Naive thymus-derived CD8-positive, alpha-beta T cell (primary cell): ENCODE results near the gene KIAA0586. TPM values are rescaled to one million over a fixed set of nuclear protein-coding genes. Genes with fewer than 3 reads are reported as not detected.

Source experiments
- ATAC-seq, 2 donors: fragments of 150-1000 bp; cut with Tn5 transposase in 1 of 2; sonication (Bioruptor Pico), chemical (Tn5 transposase) in 1 of 2; 1 replicate in 1 of 2; 2 replicates in 1 of 2; pipeline ENCODE4 v1.10.0; 2021; ENCODE audit warnings: mild to moderate bottlenecking in 2 of 2, moderate library complexity in 2 of 2
- POLR2A ChIA-PET: fragments of 350-600 bp; sonication (Branson Sonifier 250); formaldehyde crosslinking; loops from one replicate; lab custom pipeline; 2021; ENCODE audit warnings: antibody characterized with exemption; lab: Charles Lee
- DNase-seq, 10 donors: peaks; one replicate each; pipeline versions ENCODE4 v3.0.0 to v3.0.0-alpha.2; 2020 to 2022
- H3K27ac Mint-ChIP-seq, 10 donors: one replicate each; pipeline ENCODE4 v1.8.0; 2020 to 2022; ENCODE audit warnings: mild to moderate bottlenecking in 10 of 10, mixed read lengths in 10 of 10, moderate library complexity in 4 of 10, inconsistent platforms in 1 of 10
- H3K27me3 Mint-ChIP-seq, 5 donors: one replicate each; pipeline ENCODE4 v1.8.0; 2021 to 2022; ENCODE audit warnings: mixed read lengths in 5 of 5
- H3K36me3 Mint-ChIP-seq, 3 donors: one replicate each; pipeline ENCODE4 v1.8.0; 2020 to 2022; ENCODE audit warnings: mixed read lengths in 3 of 3, mild to moderate bottlenecking in 2 of 3, inconsistent platforms in 1 of 3
- H3K4me1 Mint-ChIP-seq, 4 donors: one replicate each; pipeline ENCODE4 v1.8.0; 2021 to 2022; ENCODE audit warnings: mixed read lengths in 4 of 4
- H3K4me3 Mint-ChIP-seq, 10 donors: one replicate each; pipeline ENCODE4 v1.8.0; 2020 to 2022; ENCODE audit warnings: mild to moderate bottlenecking in 10 of 10, mixed read lengths in 10 of 10, moderate library complexity in 6 of 10, inconsistent platforms in 1 of 10
- H3K9me3 Mint-ChIP-seq, 9 donors: one replicate each; pipeline ENCODE4 v1.8.0; 2020 to 2022; ENCODE audit warnings: mixed read lengths in 9 of 9, mild to moderate bottlenecking in 3 of 9, inconsistent platforms in 1 of 9, moderate library complexity in 1 of 9
- polyA plus RNA-seq, 3 donors: library from polyadenylated mRNA; unstranded; fragments of 300-500 nt; fragmentation: Illumina TruSeq; gene quantifications; one replicate each; pipeline ENCODE4 v1.2.3, GENCODE V29; 2021
- total RNA-seq, 8 experiments: library from RNA in 2 of 8; stranded (reverse) in 2 of 8; gene quantifications; one replicate each; pipeline ENCODE4 v1.2.3 and lab custom pipeline; 2021 to 2026

KIAA0586 gene
- total and polyA plus RNA-seq, 5 experiments from 2014 or later: 19.1 to 45.4 (median 30.5) TPM

GRCh38 chr14:58557242-58557641, 129.7 kb downstream of the KIAA0586 start:
- POLR2A ChIA-PET: no interaction called here
- no peaks in the 10 kb centered on the region for H3K9me3 Mint-ChIP-seq

GRCh38 chr14:58560208-58560607, 132.7 kb downstream of the KIAA0586 start:
- Mint-ChIP-seq H3K27ac (no peak overlapping the region), H3K27me3 (no peaks in the 10 kb centered on the region), H3K9me3 (no peaks in the 10 kb centered on the region), H3K4me3 (no peak overlapping the region), H3K36me3 (peaks cover 0 to 23% (median 0%) of the 10 kb centered on the region in 3 donors), H3K4me1 (peaks cover 0 to 2% (median 0%) of the 10 kb centered on the region in 4 donors)
- DNase-seq (no peak), ATAC-seq (no peak)
- POLR2A ChIA-PET: interaction anchor here (0.6 kb wide), 1 partner anchor 81 kb away, joined by 3 read pairs; no protein-coding TSS in a partner anchor

More at GRCh38 chr14:58557242-58557641, 129.7 kb downstream of the KIAA0586 start:
- ATAC-seq (no peak), DNase-seq (no peak)
- Mint-ChIP-seq H3K4me1 (no peaks in the 10 kb centered on the region), H3K4me3 (no peak overlapping the region), H3K36me3 (peaks cover 0 to 9% (median 0%) of the 10 kb centered on the region in 3 donors), H3K27me3 (no peaks in the 10 kb centered on the region), H3K27ac (no peak overlapping the region)

DNA sequence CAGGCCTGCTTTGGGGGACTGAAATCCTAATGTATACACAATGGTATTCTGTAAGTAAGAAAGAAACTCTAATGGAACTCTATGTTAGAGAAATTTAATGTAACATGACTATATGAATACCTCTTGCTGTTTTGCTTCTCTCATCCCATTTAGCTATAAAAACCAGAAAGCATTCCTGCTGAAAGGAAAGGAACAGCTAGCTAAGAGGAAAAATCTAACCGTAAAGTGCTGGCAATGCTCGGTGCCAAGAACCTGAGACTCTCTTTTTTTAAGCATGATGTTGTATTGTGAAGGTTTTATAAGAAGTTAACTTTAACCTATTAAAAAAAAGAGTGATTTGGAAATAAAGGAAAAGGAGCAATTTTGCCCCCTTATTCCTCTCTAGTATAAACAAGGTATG, 134.6 kb downstream of the KIAA0586 start:
- ATAC-seq (no peak), DNase-seq (no peak)
- Mint-ChIP-seq H3K9me3 (no peaks in the 10 kb centered on the region), H3K4me1 (peaks cover 0 to 2% (median 0%) of the 10 kb centered on the region in 4 donors), H3K27me3 (no peaks in the 10 kb centered on the region), H3K27ac (no peak overlapping the region), H3K36me3 (peaks cover 0 to 23% (median 0%) of the 10 kb centered on the region in 3 donors), H3K4me3 (no peak overlapping the region)
- POLR2A ChIA-PET: no interaction called here

- DNase-seq: no peak
- POLR2A ChIA-PET: no interaction called here
- H3K4me3 Mint-ChIP-seq: no peak overlapping the region
- no peaks in the 10 kb centered on the region for H3K27me3 Mint-ChIP-seq
- no peaks in the 10 kb centered on the region for H3K9me3 Mint-ChIP-seq
- ATAC-seq: no peak
- H3K4me1 Mint-ChIP-seq: peaks cover 0 to 2% (median 0%) of the 10 kb centered on the region in 4 donors
- peaks cover 0 to 23% (median 0%) of the 10 kb centered on the region in 3 donors for H3K36me3 Mint-ChIP-seq
- H3K27ac Mint-ChIP-seq: no peak overlapping the region
Measured at GRCh38 chr14:58563978-58564377, 136.5 kb downstream of the KIAA0586 start.

- H3K27ac Mint-ChIP-seq: no peak overlapping the region
- no peak for DNase-seq
- POLR2A ChIA-PET: no interaction called here
- no peak overlapping the region for H3K4me3 Mint-ChIP-seq
- H3K9me3 Mint-ChIP-seq: no peaks in the 10 kb centered on the region
- H3K27me3 Mint-ChIP-seq: no peaks in the 10 kb centered on the region
- H3K36me3 Mint-ChIP-seq: peaks cover 0 to 18% (median 0%) of the 10 kb centered on the region in 3 donors
- H3K4me1 Mint-ChIP-seq: peaks cover 0 to 4% (median 3%) of the 10 kb centered on the region in 4 donors
- ATAC-seq: no peak
Measured at GRCh38 chr14:58565832-58566231, 138.3 kb downstream of the KIAA0586 start.

GRCh38 chr14:58566979-58567378, 139.5 kb downstream of the KIAA0586 start:
- DNase-seq (no peak), ATAC-seq (no peak)
- Mint-ChIP-seq H3K9me3 (no peaks in the 10 kb centered on the region), H3K4me1 (peaks cover 7 to 10% (median 8%) of the 10 kb centered on the region in 4 donors), H3K27ac (no peak overlapping the region), H3K36me3 (peaks cover 0 to 14% (median 0%) of the 10 kb centered on the region in 3 donors), H3K4me3 (no peak overlapping the region), H3K27me3 (no peaks in the 10 kb centered on the region)
- POLR2A ChIA-PET: no interaction called here

- POLR2A ChIA-PET: no interaction called here
- ATAC-seq (no peak), DNase-seq (no peak)
- Mint-ChIP-seq H3K27ac (no peak overlapping the region), H3K27me3 (no peaks in the 10 kb centered on the region), H3K4me1 (peaks cover 13 to 16% (median 13%) of the 10 kb centered on the region in 4 donors), H3K9me3 (no peaks in the 10 kb centered on the region), H3K4me3 (no peak overlapping the region), H3K36me3 (peaks cover 0 to 7% (median 0%) of the 10 kb centered on the region in 3 donors)
Measured at GRCh38 chr14:58568322-58568721, 140.8 kb downstream of the KIAA0586 start.

DNA sequence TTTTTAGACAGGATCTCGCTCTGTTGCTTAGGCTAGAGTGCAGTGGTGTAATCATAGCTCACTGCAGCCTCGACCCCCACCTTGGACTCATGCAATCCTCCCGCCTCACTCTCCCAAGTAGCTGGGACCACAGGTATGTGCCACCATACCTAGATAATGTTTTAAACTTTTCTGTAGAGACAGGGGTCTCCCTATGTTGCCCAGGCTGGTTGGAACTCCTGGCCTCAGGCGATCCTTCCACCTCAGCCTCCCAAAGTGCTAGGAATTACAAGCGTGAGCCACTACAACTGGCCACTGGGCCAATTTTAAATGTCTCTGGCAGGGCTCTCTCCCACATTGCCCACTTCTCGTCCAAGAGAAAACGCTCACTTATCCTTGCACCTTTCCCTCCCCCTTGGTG, 143.7 kb downstream of the KIAA0586 start:
- POLR2A ChIA-PET: interaction anchor here (0.7 kb wide), 1 partner anchor 1641 kb away, joined by 3 read pairs; no protein-coding TSS in a partner anchor
- Mint-ChIP-seq H3K9me3 (no peaks in the 10 kb centered on the region), H3K27ac (peak overlapping the region in 4 of 10 donors; percentile 9 to 75 (median 40)), H3K4me3 (peak overlapping the region in 2 of 10 donors; percentile 3 to 55), H3K4me1 (peaks cover 13 to 17% (median 15%) of the 10 kb centered on the region in 4 donors), H3K36me3 (no peaks in the 10 kb centered on the region), H3K27me3 (no peaks in the 10 kb centered on the region)
- DNase-seq (no peak), ATAC-seq (no peak)

GRCh38 chr14:58571769-58572472, 144.4 kb downstream of the KIAA0586 start:
- ATAC-seq (peak; percentile 86), DNase-seq (peak in 7 of 10 donors; percentile 7 to 57 (median 23))
- Mint-ChIP-seq H3K27ac (peak overlapping the region in 8 of 10 donors; percentile 8 to 84 (median 64)), H3K4me1 (peaks cover 13 to 17% (median 15%) of the 10 kb centered on the region in 4 donors), H3K9me3 (no peaks in the 10 kb centered on the region), H3K27me3 (no peaks in the 10 kb centered on the region), H3K36me3 (no peaks in the 10 kb centered on the region), H3K4me3 (peak overlapping the region in 8 of 10 donors; percentile 3 to 66 (median 36))
- POLR2A ChIA-PET: no interaction called here

- peak overlapping the region in 7 of 10 donors; percentile 3 to 66 (median 43) for H3K4me3 Mint-ChIP-seq
- H3K9me3 Mint-ChIP-seq: no peaks in the 10 kb centered on the region
- DNase-seq (no peak), ATAC-seq (peak; percentile 17 to 48)
- peaks cover 13 to 17% (median 15%) of the 10 kb centered on the region in 4 donors for H3K4me1 Mint-ChIP-seq
- H3K27ac Mint-ChIP-seq: peak overlapping the region in 8 of 10 donors; percentile 8 to 84 (median 64)
- no peaks in the 10 kb centered on the region for H3K27me3 Mint-ChIP-seq
- no peaks in the 10 kb centered on the region for H3K36me3 Mint-ChIP-seq
- POLR2A ChIA-PET: no interaction called here
Measured at GRCh38 chr14:58572473-58572853, 144.9 kb downstream of the KIAA0586 start.

- POLR2A ChIA-PET: no interaction called here
- no peak for ATAC-seq
- H3K36me3 Mint-ChIP-seq: no peaks in the 10 kb centered on the region
- peaks cover 13 to 17% (median 15%) of the 10 kb centered on the region in 4 donors for H3K4me1 Mint-ChIP-seq
- H3K27ac Mint-ChIP-seq: peak overlapping the region in 4 of 10 donors; percentile 49 to 84 (median 72)
- DNase-seq: no peak
- H3K27me3 Mint-ChIP-seq: no peaks in the 10 kb centered on the region
- H3K4me3 Mint-ChIP-seq: no peak overlapping the region
- no peaks in the 10 kb centered on the region for H3K9me3 Mint-ChIP-seq
Measured at GRCh38 chr14:58572863-58573262, 145.3 kb downstream of the KIAA0586 start.

- POLR2A ChIA-PET: no interaction called here
- Mint-ChIP-seq H3K4me1 (peaks cover 13 to 16% (median 15%) of the 10 kb centered on the region in 4 donors), H3K4me3 (no peak overlapping the region), H3K9me3 (no peaks in the 10 kb centered on the region), H3K36me3 (no peaks in the 10 kb centered on the region), H3K27me3 (no peaks in the 10 kb centered on the region), H3K27ac (no peak overlapping the region)
- DNase-seq (no peak), ATAC-seq (no peak)
Measured at GRCh38 chr14:58574623-58575022, 147.1 kb downstream of the KIAA0586 start.

GRCh38 chr14:58575956-58576355, 148.4 kb downstream of the KIAA0586 start:
- peak overlapping the region in 1 of 10 donors; percentile 10 for H3K27ac Mint-ChIP-seq
- peaks cover 9 to 16% (median 13%) of the 10 kb centered on the region in 4 donors for H3K4me1 Mint-ChIP-seq
- no peaks in the 10 kb centered on the region for H3K27me3 Mint-ChIP-seq
- no peaks in the 10 kb centered on the region for H3K36me3 Mint-ChIP-seq
- no peak overlapping the region for H3K4me3 Mint-ChIP-seq
- no peak for DNase-seq
- ATAC-seq: no peak
- H3K9me3 Mint-ChIP-seq: peaks cover 0 to 3% (median 0%) of the 10 kb centered on the region in 9 donors
- POLR2A ChIA-PET: no interaction called here
